HG02884 (cell line): ENCODE results near the gene SLC38A3.
"Not testable (repeated sequence)": the region's sequence is repeated elsewhere in the genome, so short reads cannot be mapped to it uniquely, and the experiment has no call there.

Experiments used
- ATAC-seq: cut with Tn5 transposase; IDR thresholded peaks from one replicate; pipeline ENCODE4 v1.9.1; 2021; ENCODE audit warnings: mild to moderate bottlenecking, moderate library complexity; ENCODE audit not compliant: unreplicated experiment

The SLC38A3 gene

DNA sequence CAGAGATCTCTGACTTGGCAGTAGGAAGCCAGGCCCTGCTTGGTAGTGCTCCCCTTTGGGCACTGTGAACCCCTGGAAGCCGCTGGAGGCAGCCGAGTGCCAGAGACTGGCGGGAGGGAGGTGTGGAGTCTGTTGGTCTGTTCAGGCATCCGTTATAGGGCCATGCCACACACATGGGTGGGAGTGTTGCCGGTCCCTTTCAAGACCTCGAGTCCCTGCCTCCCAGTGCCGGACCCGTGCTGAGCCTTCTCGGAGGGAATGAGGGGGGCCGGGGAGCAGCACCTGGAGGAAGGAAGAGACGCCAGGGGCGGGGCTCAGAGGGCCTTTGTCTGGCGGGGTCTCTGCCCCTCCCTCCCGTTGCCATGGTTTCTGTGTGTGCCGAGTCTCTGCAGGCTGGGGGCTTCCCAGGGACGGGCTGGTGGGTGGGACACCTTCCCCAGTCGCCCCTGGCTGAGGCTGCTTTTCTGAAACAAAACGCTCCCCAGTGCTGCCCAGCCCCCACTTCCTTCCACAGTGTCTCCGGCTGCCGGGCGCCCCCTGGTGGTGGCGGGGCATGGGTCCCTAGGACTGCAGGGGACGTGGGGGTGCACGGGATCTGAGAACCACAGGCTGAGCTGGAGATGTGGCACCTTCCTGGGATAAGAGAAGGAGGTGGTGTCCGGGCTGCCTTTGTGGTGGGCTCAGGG is 40.9 kb downstream of the SLC38A3 start:
- ATAC-seq = peak; percentile 74

DNA sequence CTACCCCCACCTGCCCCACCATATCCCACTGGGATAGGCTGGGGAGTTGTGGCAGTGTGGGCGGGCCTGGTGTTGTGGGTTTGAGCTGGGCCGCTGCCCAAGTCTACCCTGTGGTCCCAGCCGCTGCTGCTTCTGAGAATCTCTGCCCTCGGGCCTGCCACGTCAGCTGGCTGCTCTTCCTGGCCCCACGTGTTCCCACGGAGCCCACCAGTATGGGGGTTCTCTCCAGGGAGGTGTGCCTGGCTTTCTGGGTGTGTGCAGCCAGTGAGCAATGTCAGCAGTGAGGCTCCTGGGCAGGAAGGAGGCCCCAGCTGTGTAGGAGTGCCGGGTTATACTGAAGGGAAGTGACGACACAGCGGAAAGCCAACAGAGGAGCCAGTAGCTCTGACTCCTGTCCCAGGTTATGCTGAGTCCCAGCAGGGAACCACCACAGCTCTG is 41.5 kb downstream of the SLC38A3 start:
- ATAC-seq = peak; percentile 35

GRCh38 chr3:50248387-50248786 is 43.3 kb downstream of the SLC38A3 start:
- no peak for ATAC-seq

GRCh38 chr3:50249457-50249856 is 44.4 kb downstream of the SLC38A3 start:
- ATAC-seq = no peak

- ATAC-seq = no peak
Measured at GRCh38 chr3:50250514-50250913, 45.4 kb downstream of the SLC38A3 start.

- ATAC-seq = no peak
Measured at GRCh38 chr3:50251220-50251619, 46.1 kb downstream of the SLC38A3 start.

- ATAC-seq = no peak
Measured at GRCh38 chr3:50254577-50255250, 49.6 kb downstream of the SLC38A3 start.

DNA sequence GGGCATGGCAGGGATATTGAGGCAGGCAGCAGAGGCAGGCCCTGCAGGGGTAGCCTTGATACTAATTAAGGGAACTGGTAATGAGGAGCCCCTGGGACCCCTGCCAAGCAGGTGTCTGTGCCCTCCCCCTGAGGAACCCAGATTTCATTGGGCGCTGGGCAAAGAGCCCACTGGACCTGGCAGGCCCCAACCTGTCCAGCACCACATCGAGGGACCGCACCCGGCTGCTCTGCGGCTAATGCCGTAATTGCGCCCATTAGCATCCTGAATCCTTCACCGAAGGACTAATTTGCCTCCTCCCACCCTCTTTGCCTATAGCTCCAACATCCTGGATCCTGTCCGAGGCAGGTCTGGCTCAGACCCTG is 50.2 kb downstream of the SLC38A3 start:
- ATAC-seq = no peak

DNA sequence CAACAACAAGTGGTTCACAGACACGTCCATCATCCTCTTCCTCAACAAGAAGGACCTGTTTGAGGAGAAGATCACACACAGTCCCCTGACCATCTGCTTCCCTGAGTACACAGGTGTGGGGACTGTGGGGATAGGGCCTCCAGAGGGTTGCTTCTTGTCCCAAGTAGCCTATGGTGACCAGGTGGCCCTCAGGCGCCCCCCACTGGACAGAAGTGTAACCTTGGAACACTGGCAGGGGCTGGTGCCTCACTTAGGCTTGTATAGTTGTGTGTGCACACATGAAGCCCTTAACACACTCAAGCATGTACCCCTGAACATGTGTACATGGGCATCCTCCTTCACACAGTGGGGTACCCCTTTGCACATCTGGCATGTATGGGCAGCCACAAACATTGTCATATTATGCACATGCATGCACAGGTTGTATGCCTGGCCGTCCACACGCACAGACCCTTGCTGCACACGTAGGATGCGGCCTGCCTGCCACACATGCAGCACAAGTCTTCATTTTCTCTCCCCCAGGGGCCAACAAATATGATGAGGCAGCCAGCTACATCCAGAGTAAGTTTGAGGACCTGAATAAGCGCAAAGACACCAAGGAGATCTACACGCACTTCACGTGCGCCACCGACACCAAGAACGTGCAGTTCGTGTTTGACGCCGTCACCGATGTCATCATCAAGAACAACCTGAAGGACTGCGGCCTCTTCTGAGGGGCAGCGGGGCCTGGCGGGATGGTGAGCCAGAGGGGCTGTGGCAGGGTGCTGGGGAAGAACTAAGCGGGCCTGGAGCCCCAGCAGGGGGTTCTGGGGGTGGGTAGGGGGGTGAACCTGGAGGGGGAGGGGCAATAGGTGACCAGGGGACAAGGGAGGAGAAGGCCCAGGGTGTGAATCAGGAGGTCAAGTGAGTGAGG is 52.2 kb downstream of the SLC38A3 start:
- no peak for ATAC-seq

DNA sequence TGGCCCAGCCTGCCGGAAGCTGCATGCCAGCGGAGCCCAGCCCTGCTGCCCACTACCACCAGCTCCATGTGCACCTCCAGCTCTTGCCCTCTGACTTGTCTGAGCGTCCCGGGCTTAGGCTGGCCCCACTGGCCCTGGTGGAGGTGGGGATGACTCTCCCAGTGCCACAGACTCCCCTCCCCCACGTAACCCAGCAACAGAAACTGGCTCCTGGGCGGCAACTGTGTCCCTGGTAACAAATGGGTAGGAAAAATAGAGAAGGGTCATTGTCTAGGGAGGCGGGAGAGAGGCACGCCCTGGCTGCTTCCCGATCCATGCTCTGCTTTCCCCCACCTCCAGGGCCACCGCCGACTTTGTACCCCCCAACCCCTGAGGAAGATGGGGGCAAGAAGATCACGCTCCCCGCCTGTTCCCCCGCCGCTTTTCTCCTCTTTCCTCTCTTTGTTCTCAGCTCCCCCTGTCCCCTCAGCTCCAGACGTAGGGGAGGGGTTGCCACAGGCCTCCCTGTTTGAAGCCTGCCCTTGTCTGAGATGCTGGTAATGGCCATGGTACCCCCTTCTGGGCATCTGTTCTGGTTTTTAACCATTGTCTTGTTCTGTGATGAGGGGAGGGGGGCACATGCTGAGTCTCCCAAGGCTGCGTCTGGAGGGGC is 53.1 kb downstream of the SLC38A3 start:
- ATAC-seq = no peak

DNA sequence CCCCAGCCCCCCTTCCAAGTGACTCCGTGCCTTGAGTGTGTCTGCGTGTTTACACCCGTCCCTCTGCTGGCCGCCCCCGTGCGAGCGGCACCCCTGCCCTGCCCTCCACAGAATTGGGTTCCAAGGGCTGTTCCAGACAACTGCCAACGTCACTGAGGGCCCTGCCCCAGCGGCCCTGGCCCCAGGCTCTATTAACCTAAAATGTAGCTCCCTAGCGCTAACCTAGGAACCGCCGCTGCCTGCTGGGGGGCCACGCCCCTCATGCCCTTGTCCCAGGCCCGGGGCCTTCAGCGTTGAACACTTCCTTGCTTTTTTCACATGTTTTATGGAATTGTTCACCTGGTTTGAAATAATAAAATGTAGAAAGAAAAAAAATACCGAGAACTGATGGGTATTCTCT is 53.9 kb downstream of the SLC38A3 start:
- ATAC-seq = no peak

DNA sequence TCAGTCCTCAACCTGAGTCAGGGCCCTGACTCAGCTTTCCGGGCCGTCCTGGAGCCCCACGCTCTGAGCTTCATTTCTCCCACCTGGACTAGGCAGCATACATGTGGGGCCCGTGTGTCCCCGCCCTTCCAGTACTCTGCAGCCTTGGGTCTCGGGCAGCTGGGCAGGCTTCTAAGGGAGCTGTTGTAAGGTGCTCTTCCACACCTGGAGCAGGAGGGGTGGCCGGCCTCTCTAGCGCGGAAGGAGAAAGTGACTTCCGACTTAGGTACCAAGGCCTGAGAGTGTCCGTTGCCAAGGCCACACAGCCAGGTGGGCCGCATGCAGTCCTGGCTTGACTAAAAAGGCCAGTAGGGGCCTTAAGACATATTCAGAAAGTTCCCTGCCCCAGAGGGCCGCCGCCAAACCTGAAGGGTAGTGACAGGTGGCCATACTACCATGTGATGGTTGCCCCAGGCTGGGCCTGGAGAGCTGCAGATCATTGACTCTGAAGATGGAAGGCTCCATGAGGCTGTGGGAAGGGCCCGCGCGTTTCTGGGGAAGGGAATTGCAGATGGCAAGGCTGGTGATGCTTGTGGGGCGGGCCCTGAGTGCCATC is 54.5 kb downstream of the SLC38A3 start:
- ATAC-seq = no peak

DNA sequence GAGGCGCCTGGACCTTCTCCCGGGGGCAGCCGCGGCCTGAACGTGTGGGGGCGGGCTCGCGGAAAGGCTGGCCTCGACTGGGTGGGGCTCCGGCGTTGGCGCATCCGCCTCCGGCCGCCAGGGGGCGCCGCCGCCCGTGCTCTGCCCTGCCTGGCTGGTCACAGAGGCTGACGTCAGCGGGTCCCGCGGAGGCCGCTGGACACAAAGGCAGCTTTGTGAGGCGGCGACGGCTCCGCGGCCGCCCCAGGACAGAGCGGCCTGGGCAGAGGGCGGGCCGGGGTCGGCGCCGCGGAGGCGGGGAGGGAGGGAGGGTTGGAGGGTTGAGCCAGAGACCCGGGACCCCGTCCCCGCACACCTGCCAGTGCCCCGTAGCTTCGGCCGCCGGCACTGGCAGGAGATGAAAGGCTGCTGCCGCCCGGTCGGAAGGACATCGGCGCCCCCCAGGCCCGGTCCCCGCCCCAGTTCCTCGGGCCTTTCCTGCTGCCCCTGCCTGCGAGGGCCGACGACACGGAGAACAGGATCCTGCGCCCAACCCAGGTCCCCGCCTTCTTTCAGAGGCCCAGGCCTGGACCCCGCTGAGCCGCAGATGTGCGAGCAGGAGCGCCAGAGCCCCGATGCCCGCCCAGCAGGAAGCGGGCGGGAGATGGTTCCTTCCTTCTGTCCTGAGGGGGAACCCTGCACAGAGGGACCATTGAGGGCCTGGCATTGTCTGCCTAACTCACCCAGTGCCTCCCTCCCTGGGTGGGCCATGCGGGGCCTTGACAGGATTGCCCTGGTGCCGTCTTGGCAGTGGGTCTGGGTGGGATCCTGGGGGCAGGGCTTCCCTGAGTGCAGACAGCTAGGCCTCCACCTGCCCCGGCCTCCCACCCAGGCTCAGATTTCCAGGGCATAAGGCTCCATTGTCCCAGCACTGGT is 55.2 kb downstream of the SLC38A3 start:
- ATAC-seq = no peak

GRCh38 chr3:50260942-50261441 is 55.9 kb downstream of the SLC38A3 start:
- ATAC-seq = no peak

DNA sequence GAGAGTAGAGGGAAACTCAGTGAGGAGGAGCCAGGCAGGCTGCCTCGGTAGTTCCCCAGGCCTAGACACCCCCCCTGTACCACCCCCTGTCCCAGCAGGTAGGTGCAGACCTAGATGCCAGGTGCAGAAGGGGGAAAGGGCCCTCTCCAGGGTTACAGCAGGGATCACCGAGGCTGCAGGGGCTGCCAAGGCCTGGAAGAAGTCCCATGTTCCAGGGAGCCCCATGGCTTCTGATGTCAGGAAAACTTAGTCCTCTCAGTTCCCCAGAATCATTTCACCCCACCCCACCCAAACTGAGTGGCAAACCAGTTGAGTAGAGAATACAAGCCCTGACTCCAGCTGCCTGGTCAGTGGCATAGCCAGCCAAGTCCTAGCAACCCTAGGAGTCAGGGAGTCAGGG is 56.4 kb downstream of the SLC38A3 start:
- ATAC-seq = no peak

- ATAC-seq = not testable (repeated sequence)
Measured at GRCh38 chr3:50262200-50262599, 57.1 kb downstream of the SLC38A3 start.

DNA sequence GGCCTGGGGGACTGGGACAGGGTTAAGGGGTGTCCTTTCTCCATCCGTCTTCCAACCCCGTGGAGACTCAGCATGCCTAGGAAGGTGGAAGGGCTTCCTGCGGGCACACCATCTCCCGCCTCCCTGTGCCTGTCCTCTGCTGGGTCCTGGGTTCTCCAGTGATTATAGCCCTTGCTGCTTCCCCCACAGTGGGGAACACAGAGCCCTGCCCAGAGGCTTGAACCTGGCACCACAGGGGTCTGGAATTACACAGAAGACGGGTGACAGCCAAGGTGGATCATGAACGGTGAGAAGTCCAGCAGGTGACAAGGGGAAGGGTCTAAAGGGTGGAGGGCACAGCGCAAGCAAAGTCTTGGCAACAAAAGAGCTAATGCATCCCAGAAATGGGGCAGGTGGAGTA is 57.7 kb downstream of the SLC38A3 start:
- no peak for ATAC-seq

GRCh38 chr3:50263478-50264382 is 58.7 kb downstream of the SLC38A3 start:
- ATAC-seq = no peak
